Muscle layer of duodenum (tissue), 2 donors: ENCODE data around the gene STK33.

ENCODE experiments used
- H3K27ac ChIP-seq: one replicate; pipeline ENCODE4 v1.7.0; 2013; ENCODE audit warnings: mild to moderate bottlenecking, low read length
- H3K27me3 ChIP-seq: one replicate; pipeline ENCODE4 v1.7.0; 2013; ENCODE audit warnings: low read depth, mild to moderate bottlenecking, control low read depth, low read length
- H3K36me3 ChIP-seq, 2 donors: one replicate each; pipeline ENCODE4 v1.7.0; 2013; ENCODE audit warnings: low read length in 2 of 2, control low read depth in 1 of 2, mild to moderate bottlenecking in 1 of 2; ENCODE audit not compliant: insufficient read depth in 2 of 2, control insufficient read depth in 1 of 2
- H3K4me1 ChIP-seq, 2 donors: one replicate each; pipeline ENCODE4 v1.7.0; 2013; ENCODE audit warnings: low read length in 2 of 2, mild to moderate bottlenecking in 2 of 2, control low read depth in 1 of 2, moderate library complexity in 1 of 2; ENCODE audit not compliant: insufficient read depth in 2 of 2, control insufficient read depth in 1 of 2
- H3K4me3 ChIP-seq, 2 donors: one replicate each; pipeline ENCODE4 v1.7.0; 2013; ENCODE audit warnings: low read length in 2 of 2, low read depth in 1 of 2, mild to moderate bottlenecking in 1 of 2
- H3K9me3 ChIP-seq, 2 donors: one replicate each; pipeline ENCODE4 v1.7.0; 2013; ENCODE audit warnings: low read length in 2 of 2, control low read depth in 1 of 2, mild to moderate bottlenecking in 1 of 2; ENCODE audit not compliant: control insufficient read depth in 1 of 2
- donor health status: healthy.

The STK33 gene

DNA sequence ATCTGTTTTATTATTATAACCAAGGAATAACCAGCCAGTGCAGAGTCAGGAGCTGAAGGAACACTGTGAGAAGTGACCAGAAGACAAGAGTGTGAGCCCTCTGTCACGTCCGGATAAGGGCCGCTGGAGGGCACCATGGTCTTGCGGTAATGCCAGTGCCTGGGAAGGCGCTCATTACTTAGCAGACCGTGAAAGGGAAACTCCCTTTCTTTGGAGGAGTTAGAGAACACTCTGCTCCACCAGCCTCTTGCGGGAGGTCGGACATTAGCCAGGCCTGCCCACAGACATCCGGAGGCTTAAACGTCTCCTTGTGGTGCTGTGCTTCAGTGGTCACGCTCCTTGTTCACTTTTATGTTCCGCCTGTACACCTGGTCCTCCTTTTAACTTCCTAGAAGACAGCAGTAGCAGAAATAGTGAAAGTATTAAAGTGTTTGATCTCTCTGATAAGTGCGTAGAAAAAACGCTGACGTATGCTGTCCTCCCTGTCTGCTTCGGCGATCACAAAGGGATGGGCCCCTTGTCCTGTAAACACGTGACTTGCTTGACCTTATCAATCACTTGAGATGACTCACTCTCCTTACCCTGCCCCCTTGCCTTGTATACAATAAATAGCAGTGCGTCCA is 209.7 kb downstream of the STK33 start:
- H3K9me3 ChIP-seq, result no peaks in the 10 kb centered on the region
- no peaks in the 10 kb centered on the region for H3K4me1 ChIP-seq
- no peak overlapping the region for H3K4me3 ChIP-seq
- no peaks in the 10 kb centered on the region for H3K36me3 ChIP-seq
- H3K27me3 ChIP-seq, result no peaks in the 10 kb centered on the region
- H3K27ac ChIP-seq, result no peak overlapping the region

DNA sequence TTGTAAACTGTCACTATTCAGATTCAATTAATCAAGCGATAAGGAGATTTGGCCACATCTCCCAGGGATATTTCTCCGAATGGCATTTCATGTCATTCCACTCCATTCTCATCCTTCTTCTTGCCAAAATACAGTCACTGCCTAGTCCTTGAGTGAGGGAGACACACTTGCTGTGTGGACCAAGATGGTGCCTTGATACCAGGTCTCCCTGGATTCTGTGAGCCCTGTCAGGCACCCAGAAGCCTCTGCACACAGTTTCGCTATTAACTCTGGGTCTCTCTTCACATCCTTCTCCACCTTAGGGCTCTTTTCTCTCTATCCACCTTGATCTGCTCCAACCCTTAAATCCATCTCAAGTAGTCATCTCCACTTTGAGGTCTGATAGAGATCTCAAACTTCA is 210.4 kb downstream of the STK33 start:
- Histone ChIP-seq H3K27me3 (no peaks in the 10 kb centered on the region), H3K4me1 (no peaks in the 10 kb centered on the region), H3K9me3 (no peaks in the 10 kb centered on the region), H3K27ac (no peak overlapping the region), H3K4me3 (no peak overlapping the region), H3K36me3 (no peaks in the 10 kb centered on the region)

DNA sequence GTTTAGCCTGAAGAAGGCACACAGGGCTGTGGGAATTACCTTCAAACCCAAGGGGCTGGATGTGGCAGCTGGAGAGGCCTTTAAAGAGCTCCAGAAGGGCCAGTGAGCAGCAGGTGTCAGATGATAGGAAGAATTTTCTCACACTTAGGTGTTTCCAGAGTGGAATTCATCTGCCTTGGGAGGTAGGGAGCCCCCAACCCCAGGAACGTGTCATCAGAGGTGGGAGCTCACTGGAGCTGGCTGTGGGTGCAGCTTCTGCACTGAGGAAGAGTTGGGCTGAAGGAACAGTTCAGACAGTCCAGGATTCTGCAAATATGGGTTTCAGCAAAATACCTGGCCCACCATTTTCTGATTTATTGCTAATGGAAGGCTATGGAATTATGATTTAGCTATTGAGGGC is 210.8 kb downstream of the STK33 start:
- Histone ChIP-seq H3K4me3 (no peak overlapping the region), H3K36me3 (no peaks in the 10 kb centered on the region), H3K4me1 (no peaks in the 10 kb centered on the region), H3K27me3 (no peaks in the 10 kb centered on the region), H3K27ac (no peak overlapping the region), H3K9me3 (no peaks in the 10 kb centered on the region)

DNA sequence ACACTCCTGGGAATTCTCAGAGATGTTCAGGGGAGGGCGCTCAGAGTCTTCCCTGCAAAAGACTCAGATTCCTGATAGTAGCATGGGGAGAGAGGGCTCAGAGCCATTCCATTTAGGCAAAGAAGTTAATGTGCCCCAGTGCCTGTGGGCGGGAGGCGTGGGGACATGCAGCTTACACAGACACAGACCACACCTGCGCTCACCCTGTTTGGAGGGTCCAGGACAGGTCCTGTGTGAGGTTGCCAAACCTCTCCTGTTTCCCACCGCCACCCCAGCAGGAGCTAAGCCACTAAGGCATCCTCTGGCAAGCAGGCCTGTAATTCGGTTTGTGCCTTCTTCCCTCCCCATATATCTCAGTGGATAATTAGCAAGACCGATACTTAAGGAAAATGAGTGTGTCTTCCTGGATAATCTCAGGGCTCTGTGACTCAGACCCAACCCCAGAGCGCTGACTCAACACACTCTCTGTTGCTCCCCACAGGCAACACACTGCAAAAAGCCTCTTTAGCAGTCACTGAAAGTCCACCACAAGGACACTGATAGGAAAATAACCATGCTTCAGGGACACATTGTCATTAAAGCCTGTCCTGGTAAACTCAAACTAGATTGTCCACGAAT is 211.5 kb downstream of the STK33 start:
- Histone ChIP-seq H3K27ac (no peak overlapping the region), H3K4me3 (no peak overlapping the region), H3K36me3 (no peaks in the 10 kb centered on the region), H3K9me3 (no peaks in the 10 kb centered on the region), H3K27me3 (no peaks in the 10 kb centered on the region), H3K4me1 (no peaks in the 10 kb centered on the region)

DNA sequence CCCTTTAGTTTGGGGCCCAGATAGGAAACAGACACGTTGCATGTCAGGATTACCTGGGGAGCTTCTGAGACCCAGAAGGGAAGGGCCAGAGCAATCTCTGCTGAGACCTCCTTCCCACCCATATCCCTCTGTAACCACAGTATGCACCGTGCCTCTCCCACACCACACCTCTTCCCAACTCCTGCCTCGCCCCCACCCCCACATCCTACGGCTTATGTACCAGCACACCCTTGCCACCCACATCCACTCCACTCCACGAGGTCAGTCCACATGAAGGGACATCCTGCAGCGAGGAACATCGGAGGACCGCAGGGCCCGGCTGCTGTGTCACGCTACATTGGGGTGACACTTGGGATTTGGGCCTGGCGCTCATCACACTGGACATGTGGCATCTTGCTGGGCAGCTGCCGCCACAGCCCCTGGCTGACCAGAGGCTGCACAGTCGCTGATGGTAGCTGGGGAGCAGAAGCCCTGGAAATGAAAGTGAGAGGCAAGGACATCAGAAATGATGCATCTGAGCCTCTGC is 212.1 kb downstream of the STK33 start:
- no peaks in the 10 kb centered on the region for H3K4me1 ChIP-seq
- no peaks in the 10 kb centered on the region for H3K36me3 ChIP-seq
- no peaks in the 10 kb centered on the region for H3K9me3 ChIP-seq
- no peak overlapping the region for H3K27ac ChIP-seq
- H3K4me3 ChIP-seq, result no peak overlapping the region
- H3K27me3 ChIP-seq, result no peaks in the 10 kb centered on the region

DNA sequence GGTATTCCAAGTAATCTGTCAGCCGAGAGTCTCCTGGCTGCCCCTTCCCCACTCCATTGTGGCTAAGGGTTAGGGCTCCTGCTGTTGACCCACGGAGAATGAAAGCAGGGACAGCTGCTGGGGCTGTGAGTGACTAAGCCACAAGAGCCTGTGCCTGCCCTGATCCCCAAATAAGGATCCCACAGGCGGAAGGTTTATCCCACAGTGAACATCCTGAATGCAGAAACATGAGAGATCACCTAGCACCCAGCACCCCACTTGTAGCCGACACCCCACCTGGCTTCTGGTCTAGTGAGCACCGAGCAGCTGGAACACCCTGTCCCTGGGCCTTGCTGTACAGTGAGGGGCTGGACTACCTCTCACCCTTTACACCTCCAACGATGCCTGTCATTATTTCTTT is 212.7 kb downstream of the STK33 start:
- Histone ChIP-seq H3K36me3 (no peaks in the 10 kb centered on the region), H3K4me3 (no peak overlapping the region), H3K27ac (no peak overlapping the region), H3K27me3 (no peaks in the 10 kb centered on the region), H3K9me3 (no peaks in the 10 kb centered on the region), H3K4me1 (no peaks in the 10 kb centered on the region)

DNA sequence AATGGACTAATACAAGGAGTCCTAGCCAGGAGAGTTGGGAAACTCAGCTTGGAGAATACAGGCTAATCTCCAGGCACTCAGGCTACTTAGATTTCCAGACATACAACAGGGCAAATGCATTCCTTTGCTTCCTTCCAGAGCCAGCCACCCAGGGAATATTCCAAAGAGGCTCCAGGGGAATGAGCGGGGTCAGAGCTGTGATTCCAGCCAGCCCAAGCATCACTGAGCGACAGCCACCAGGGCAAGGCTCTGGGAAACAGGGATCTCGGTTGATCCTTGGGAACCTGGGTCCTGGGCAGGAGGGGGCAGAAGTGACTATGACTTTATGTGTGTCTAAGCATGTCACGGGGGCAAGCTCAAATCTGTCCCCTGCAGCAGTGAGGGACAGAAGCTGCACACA is 218.1 kb downstream of the STK33 start:
- Histone ChIP-seq H3K27ac (no peak overlapping the region), H3K36me3 (no peaks in the 10 kb centered on the region), H3K9me3 (no peaks in the 10 kb centered on the region), H3K4me3 (no peak overlapping the region), H3K4me1 (no peaks in the 10 kb centered on the region), H3K27me3 (no peaks in the 10 kb centered on the region)

DNA sequence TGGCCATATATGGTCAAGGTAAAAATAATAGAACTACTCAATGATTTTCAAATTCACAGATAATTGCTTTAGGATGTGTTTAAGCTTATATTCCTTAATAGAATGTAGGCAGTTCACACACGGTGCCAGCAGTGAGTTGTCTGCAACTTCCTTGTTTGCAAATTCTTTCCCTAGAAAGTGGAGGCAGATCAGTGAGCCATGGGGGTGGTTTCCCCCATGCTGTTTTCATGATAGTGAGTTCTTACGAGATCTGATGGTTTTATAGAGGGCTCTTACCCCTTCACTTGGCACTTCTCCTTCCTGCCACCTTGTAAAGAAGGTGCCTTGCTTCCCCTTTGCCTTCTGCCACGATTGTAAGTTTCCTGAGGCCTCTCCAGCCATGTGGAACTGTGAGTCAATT is 218.6 kb downstream of the STK33 start:
- no peaks in the 10 kb centered on the region for H3K9me3 ChIP-seq
- no peaks in the 10 kb centered on the region for H3K27me3 ChIP-seq

DNA sequence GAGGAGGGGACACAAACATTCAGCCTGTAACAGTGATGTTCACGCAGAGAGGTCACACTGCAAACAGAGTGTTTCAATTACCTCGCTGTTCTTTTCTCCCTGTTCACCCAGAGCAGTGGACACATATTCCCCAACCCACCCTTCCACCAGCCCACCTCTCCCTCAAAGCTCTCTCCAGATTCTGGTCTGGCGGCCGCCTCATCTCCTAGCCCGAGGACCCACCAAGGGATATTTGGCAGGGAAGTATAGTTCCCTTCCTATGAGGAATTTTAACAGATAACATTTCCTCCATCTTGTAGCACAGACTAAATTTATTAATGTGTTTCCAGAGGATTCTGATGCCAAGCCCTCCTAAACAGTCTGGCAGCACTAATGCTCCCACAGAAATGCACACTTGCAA is 219.3 kb downstream of the STK33 start:
- Histone ChIP-seq H3K27ac (no peak overlapping the region), H3K4me1 (no peaks in the 10 kb centered on the region), H3K4me3 (no peak overlapping the region), H3K27me3 (no peaks in the 10 kb centered on the region), H3K36me3 (no peaks in the 10 kb centered on the region), H3K9me3 (no peaks in the 10 kb centered on the region)

More for the DNA sequence above, 218.6 kb downstream of the STK33 start:
- Histone ChIP-seq H3K4me1 (no peaks in the 10 kb centered on the region), H3K27ac (no peak overlapping the region), H3K36me3 (no peaks in the 10 kb centered on the region), H3K4me3 (no peak overlapping the region)

DNA sequence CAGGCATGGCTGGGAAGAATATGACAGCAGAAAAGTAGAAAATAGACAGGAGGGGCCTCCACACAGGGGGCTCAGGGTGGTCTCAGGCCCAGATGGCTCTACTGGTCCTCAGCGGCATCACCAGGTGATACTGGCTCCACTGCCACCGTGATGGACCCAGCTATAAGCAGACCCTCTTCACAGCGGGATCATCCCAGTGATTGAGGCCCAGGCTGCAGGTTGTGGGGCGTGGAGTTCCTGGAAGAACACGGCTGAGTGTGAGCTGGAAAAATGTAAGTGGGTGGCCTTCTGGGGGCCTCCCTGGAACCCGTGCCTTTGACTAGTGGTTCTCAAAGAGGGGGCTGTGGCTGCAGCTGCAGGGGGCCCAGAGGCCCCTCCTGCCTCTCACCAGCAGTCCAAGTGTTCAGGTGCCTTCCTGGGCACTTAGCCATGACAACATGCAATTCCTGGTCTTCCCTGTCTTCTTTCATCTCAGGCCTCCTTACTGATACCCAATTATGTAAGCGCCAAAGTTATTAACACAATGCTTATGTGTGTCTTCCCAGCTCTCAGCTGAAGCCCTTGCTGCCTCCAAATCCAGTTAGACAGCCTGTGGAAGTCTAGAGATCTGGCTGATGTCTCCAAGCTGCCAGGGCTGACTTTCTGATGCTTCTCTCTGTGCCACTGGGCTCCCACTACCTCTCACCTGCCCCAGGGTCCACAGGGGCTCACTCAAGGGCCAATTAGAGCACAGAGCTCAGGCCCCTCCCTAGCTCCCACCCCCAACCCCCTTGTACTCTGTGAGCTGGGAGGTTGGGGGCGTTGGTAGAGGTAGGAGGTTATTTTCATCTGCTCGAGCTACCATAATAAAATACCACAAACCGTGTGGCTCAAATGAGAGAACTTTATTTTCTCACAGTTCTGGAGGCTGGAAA is 220.3 kb downstream of the STK33 start:
- Histone ChIP-seq H3K27ac (no peak overlapping the region), H3K27me3 (no peaks in the 10 kb centered on the region), H3K4me1 (no peaks in the 10 kb centered on the region), H3K36me3 (no peaks in the 10 kb centered on the region), H3K4me3 (no peak overlapping the region), H3K9me3 (no peaks in the 10 kb centered on the region)

DNA sequence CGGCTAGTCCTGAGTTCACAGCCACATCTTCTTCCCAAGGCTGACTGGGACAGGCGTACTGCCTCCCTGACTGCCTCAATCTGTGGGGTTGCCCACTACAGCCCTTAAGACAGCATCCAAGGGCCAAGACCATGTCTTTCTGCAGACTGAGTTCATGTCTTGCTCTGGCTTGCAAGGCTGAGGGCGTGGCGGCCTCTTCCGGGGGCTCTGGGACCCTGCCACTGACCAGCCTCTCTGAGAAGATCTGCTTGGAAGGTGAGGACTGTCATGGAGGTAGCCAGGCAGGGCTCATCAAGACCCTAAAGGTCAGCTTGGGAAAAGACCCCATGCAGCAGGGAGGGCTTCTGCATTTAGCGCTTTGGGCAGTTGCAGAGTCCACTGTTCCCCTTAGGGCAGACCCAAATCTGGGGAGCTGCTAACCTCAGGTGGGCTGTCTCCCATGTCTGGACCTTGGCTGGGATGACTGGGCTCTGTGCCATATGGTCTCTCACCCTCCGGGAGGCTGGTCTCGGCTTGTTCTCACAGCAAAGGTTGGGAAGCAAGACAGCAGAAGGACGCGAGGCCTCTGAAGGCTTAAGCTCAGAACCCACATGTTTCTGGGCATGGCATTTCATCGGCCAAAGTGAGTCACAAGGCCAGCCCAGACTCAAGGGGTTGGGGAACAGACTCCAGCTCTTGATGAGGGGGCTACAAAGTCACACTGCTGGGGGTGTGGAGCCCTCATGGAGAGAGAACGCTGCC is 221.2 kb downstream of the STK33 start:
- H3K27ac ChIP-seq, result no peak overlapping the region
- H3K9me3 ChIP-seq, result no peaks in the 10 kb centered on the region
- H3K4me1 ChIP-seq, result no peaks in the 10 kb centered on the region
- H3K4me3 ChIP-seq, result no peak overlapping the region
- H3K27me3 ChIP-seq, result no peaks in the 10 kb centered on the region
- H3K36me3 ChIP-seq, result no peaks in the 10 kb centered on the region
